Right ventricle myocardium superior (tissue), 1 donor: ENCODE results near the gene EVA1A. TPM values are rescaled to one million over a fixed set of nuclear protein-coding genes. Genes with fewer than 3 reads are reported as not detected.

Source experiments
- ATAC-seq: fragments of 200-7000 bp; cut with Tn5 transposase; one replicate; pipeline ENCODE4 v1.9.1; 2020; ENCODE audit warnings: mild to moderate bottlenecking; ENCODE audit not compliant: poor library complexity
- DNase-seq: peaks from one replicate; pipeline ENCODE4 v3.0.0-alpha.2; 2020
- intact Hi-C: fragments of 100-400 bp; cut with DNase I; formaldehyde crosslinking; loops from one replicate; pipeline ENCODE4 v1.11.2; 2022
- total RNA-seq: library from RNA; stranded (reverse); fragmentation: NEBNext Ultra II Directional; extraction: Animal tissue kit (Norgen Biotek cat#: 25700); gene quantifications from one replicate; pipeline ENCODE4 v1.2.1, GENCODE V29; 2021
- donor health status: DM: no; HTN: yes; CAD: no; lungs with severe emphysema.

EVA1A gene
- total RNA-seq, 1 donor from 2014 or later: 0.97 TPM

DNA sequence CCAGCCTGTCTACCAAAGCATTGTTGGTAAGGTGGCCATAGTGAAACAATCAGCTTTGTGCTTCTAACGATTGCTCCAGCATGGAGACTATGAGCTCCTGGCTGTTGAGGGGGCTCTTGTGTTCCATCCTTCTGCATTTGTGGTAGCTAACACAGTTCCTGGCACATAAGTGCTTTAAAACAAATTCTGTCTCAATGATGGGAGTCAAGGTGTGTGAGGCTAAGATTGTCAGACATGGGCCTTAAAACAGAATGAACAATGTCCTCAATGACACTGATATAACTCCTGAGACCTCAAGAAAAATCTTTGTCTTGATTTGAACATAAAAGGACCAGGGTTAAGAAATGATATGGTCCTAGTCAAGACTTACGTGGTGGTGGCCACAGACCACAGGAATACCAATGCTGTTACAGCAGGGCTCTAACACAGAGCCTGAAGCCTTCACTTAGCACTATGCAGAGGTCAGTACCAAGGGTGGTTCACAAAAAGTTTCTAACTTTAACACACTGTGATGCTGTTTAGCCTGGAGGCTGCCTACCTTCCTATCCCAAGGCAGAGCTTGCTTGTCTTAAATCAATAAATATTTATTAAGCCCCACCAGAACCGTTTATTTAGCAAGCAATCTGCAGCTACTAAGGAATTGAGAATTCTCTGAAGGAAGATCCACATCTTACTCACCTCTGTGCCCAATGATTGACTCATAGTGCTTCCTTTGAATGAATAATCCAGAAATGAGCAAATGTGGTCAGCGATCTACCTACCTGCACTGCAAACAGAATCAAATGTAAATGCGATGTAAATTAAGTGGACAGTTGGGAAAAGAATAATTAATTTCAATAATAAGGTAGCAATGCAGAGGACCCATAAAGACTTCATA lies 35.1 kb downstream of the EVA1A start:
- no peak for ATAC-seq
- intact Hi-C loops: no loop called here

DNA sequence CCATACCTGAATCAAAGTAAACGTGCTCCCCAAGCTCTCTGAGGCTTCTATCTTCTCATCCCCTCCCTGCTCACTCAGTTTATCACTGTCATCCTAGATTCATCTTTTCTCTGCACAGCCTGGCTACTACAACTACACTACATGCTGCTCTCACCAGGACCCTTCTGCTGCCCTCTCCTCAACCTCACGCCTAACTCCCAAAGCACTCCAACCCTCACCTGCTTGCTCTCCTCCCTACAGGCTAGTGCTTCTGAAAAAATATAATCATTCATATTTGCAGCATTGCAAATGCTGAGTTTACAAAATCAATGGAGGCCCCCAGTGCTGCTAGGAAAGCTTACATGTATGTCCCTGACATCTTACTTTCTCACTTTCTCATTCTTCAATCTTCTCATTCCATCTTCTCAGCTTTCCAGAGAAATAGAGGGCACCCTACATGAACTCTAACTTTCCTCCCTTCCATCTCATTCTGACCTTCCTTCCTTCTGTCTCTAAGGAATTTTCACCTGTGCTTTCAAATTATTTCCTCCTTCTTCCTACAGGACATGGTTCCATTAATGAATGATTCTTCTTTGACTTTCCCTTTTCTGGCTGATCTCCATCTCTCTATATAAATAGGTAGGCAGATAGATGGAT lies 36.3 kb downstream of the EVA1A start:
- DNase-seq (no peak), ATAC-seq (no peak)
- intact Hi-C loops: no loop called here

More for the DNA sequence above, 35.1 kb downstream of the EVA1A start:
- DNase-seq: no peak

DNA sequence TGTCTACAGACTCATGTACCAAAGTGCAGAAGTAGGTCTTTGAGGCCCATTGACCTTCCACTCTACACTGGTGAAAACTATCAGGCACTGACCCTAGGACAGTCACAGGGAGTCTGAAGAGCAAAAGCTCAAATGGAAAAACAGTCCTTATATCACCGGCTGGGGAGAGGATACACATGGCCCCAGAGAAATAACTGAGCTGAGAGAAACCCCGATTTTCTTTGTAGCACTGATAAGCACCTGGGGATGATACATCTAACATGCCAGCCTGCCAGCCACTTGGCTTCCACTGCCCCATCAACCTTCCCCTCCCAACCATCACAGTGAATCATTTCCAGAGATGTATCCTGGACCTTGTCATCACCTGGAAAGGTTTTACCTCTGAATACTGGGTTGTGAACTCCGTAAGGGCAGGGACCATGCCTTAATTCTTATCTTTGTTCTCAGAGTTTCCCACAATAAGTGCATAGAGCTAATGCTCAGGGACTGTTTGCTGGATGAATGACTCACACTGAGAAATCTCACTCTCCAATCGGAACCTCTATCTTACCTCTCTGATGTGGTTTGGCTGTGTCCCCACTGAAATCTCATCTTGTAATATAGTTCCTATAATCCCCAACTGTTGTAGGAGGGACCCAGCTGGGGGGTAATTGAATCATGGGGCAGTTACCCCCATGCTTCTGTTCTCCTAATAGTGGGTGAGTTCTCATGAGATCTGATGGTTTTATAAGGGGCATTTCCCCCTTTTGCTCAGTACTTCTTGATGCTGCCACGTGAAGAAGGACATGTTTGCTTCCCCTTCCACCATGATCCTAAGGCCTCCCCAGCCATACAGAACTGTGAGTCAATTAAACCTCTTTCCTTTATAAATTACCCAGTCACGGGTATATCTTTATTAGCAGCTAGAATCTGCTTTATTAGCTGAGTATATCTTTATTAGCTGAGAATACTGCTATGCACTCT lies 37.1 kb downstream of the EVA1A start:
- intact Hi-C loops: no loop called here
- DNase-seq: no peak
- no peak for ATAC-seq

DNA sequence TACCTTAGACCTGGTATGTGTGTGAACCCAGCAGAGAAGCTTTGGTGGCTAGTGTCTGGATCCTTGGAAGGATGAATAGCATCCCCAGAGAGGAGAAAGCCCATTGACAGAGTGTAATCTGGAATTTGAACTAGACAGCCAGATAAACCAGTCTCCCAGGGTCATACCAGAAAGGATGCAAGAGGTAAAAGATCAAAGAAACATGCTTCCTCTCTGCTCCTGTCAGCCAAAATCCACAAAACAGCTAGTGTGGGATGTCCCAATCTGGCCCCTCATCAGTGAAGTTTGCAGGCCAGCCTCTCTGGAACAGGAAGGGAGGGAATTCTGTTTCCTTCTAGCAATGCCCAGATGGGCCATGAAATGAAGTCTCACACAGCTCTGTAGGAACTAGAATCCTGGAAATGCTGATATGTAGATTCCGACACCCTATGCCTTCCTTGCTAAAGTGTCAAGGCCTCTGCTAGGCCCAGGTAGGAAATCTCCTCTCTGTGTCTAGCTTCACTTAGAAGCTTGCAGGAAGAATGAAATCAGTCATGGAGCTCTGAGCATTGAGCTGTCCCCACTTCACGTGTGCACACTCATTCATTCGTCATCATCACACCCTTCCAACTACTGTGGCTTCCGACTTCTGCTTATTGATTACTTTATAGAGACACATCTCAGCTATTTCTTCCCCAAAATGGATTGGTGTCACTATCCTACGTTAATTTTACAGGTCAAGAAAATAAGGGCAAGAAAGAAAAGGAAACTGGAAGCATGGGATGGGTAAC lies 38.0 kb downstream of the EVA1A start:
- no peak for ATAC-seq
- intact Hi-C loops: no loop called here
- DNase-seq: no peak

DNA sequence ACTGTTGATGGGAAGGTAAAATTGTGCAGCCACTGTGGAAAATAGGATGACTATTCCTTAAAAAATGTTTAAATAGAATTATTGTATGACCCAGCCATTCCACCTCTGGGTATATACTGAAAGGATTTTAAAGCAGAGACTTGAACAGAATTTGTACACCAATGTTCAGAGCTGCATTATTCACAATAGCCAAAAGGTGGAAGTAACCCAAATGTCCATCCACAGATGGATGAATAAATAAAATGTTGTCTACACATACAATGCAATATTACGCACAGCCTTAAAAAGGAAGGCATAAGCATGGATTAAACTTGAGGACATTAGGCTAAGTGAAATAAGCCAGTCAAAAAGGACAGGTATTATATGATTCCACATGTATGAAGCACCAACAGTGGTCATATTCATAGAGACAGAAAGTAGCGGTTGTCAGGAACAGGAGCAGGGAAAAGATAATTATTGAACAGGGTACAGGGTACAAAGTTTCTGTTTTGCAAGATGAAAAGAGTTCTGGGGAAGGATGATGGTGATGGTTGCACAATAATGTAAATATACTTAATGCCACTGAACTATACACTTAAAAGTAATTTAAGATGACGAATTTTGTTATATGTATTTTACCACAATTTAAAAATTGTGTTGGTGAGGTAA lies 39.4 kb downstream of the EVA1A start:
- ATAC-seq: no peak
- intact Hi-C loops: no loop called here
- no peak for DNase-seq

DNA sequence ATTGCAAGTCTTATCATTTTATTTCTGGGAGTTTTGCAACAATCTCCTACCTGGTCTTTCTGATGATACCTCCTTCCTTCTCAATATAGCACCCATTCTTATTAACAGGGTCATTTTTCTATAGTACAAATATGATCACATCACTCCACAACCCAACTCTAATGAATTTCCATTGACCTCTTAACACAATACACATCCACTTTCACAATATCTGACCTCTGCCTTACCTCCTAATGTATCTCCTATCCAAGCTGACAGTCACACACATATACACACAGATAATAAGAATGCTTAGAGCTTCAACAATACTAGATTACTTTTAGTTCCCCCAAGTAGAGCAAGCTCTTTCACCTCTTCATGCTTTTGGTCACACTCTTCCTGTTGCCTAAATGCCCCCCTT lies 40.9 kb downstream of the EVA1A start:
- DNase-seq: no peak
- no peak for ATAC-seq
- intact Hi-C loops: no loop called here

DNA sequence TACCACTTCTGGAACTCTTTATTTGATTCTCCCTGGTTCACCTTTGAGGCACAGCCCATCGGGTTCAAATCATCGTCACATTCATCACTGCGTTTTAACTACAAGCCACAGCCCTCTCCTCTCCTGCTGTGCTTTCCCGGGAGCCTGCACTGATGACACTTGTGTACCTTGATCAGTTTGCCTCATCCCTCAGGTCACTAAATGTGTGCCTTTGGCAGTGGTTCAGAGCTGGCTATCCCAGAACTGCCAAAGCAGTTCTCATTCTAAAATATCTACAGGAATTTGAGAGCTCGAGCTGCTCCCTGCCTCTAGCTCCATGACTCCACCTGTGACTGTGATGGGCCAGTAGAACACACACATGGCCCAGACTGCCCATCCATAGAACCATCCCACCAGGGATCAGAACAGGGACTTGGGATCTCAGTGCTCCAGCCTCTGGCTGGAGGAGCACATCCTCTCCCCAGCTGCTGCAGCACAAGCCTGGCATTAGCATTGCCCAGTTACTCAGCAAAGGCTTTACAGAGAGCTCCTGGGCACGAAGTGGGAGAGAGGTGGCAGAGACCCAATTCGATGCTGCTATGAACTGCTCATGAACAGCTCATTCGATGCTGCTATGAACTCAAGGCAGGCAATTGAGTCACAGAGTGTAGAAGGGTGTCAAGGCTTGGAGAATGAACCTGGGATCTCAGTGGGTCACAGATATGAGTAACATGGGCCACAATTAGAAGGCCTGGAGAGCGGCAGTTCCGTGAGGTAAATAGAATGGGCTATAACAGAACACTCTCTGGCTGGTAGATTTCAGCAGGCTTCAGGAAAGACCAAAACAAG lies 41.9 kb downstream of the EVA1A start:
- intact Hi-C loops: no loop called here
- no peak for DNase-seq
- no peak for ATAC-seq

DNA sequence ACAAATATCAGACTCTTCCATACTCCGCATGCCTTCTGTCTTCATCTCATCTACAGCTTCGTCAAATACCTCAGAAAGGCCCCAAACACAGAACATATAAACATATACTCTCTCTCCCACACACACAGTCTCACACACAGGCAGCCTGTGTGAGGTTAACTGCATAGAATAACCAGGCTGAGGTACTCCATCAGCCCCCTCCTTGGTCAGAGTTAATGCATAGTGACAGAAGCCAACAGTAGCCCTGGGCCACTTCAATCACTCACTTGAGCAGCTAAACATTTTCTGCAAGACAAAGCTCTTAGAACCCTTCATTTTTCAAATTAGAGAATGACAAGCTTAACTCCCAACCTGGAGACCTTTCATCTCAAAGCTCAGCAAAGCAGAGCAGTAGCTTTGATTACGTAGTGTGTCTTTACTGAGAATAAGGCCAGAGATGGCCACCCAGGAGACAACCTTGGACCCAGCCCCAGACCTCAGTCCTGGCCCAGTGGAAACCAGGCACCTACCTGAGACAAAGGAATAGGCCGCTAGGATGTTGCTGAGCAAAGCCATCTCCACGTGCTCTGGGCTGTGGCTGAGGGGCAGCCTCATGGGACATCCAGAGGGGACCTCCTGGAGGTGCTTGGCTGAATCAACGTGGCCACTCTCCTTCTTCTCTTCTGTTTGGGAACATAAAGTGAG lies 43.0 kb downstream of the EVA1A start:
- intact Hi-C loops: no loop called here
- DNase-seq (no peak), ATAC-seq (no peak)

DNA sequence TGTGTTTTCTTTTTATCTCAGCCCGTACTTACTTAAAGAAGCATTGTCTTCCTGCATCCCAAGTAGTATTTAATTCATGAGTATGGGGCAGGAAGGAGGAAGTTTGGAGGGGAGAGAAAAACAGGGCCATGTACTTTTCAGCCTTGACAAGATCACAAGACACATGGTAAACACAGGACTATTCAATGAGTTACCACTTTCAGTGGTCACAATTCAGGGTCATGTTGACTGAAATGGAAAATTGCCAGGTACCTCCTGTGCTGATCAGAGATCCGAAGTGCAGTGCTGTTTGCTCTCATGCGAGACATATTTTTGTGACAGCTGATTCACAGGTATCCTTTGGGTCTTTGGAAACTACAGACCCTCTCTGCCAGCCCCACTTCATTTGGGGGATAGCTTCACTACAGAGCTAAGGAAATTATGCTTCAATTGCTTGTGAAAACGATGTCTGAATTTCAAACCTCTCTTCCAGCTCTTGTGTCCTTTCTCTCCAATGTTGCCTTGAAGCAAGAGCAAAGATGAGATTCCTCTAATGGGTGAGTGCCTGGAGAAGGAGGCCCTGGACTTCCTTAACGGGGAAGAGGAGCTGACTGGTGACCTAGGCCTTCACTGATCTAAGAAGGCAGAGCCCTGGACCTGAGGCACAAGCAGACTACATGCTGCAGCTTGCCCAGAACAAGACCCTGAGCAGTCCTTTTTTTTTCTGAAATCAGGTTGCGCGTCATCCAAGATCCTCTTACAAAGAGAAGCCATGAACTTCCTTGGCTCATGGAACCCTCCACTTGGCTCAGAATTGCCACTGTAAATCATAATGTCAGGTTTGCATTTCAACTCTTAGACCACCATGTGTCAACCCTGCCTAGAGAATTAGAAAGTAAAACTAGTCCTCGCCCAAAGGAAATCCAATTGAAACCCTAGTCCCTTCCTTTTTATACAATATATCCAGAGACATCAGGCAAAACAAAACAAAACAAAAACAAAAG lies 44.1 kb downstream of the EVA1A start:
- no peak for ATAC-seq
- no peak for DNase-seq
- intact Hi-C loops: no loop called here

DNA sequence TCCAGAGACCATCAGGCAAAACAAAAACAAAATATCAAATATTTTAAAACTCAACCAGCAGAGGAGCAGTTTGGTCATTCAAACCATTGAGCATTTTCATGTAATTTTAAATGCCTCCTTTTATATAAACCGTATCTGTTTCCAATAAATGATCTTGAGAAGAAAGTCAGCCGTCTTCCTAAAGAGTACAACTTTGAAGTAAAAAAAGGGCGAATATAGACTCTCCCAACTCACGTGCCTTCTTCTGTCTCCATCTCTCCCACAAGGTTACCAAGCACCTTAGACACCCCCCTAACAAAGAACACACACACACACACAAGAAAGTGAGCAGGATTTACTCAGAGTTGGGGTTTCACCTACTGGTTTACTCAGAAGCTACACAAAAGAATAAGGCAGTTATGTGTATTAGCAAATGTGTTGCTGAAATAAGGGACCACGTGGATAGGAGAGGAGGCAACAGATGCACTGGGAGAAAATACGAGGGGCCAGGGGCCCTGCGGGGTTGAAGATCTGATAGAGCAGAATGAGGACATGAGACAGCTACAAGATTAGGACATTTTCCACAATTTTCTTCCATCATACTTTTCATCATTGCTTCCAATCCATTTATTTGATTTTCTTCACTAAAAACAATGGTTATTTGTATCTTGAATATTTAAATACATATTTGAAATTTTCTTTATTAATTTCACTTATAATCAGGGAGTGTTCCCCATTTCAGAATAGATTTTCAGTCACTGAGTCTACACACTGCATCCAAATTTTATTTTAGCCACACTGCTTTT lies 45.0 kb downstream of the EVA1A start:
- ATAC-seq: no peak
- intact Hi-C loops: no loop called here

DNA sequence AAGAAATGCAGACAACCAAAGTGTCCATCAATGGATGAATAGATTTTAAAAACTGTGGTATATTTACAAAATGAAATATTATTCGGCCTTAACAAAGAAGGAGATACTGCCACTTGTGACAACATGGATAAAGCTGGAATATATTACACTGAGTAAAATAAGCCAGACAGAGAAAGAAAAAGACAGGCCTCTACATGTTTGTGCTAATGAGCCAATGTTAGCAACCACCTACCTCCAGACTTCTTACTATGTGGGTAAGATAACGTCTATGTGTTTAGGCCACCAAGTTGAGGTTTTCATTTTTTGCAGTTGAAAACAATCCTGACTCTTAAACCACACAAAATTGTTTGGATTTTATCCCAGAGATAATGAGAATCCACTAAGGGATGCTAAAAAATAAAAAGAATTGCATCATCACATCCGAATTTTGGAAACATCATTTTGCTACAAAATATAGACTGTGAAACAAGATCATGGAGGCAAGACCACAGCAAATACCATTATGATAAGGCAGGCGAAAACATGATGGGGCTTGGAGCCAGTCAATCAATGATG lies 47.0 kb downstream of the EVA1A start:
- intact Hi-C loops: no loop called here
- ATAC-seq (no peak), DNase-seq (no peak)

More for the DNA sequence above, 45.0 kb downstream of the EVA1A start:
- DNase-seq: no peak

DNA sequence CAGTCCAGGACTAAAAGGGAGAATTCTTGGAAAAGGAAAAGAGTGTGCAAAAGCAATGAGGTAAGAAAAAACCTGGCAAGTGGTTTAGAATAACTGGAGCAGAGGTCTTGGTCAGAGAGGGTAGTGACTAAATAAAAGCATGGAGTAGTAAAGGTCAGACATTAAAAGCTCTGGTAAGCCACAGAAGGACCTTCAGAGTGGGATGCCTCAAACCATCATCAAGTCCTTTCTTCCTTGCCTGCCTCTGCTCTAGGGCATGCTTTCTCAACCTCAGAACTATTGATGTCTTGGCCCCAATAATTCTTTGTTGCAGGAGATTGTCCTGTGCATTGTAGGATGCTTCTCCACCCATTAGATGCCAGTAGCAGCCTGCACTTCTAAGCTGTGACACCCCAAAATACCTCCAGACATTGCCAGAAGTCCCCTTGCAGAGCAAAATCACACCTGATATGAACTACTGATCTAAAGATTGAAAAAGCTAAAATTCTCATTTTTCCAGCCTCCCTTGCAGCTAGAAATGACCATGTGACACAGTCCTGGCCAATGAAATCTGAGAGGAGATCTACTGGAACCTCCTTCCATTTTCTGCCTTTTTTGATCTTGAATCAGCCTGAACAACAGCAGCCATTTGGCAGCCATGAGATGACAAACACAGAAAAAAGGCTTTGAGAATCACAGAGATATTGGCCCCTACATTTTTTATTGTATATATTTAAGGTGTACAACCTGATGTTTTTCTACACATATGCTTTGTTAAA lies 48.1 kb downstream of the EVA1A start:
- no peak for ATAC-seq

DNA sequence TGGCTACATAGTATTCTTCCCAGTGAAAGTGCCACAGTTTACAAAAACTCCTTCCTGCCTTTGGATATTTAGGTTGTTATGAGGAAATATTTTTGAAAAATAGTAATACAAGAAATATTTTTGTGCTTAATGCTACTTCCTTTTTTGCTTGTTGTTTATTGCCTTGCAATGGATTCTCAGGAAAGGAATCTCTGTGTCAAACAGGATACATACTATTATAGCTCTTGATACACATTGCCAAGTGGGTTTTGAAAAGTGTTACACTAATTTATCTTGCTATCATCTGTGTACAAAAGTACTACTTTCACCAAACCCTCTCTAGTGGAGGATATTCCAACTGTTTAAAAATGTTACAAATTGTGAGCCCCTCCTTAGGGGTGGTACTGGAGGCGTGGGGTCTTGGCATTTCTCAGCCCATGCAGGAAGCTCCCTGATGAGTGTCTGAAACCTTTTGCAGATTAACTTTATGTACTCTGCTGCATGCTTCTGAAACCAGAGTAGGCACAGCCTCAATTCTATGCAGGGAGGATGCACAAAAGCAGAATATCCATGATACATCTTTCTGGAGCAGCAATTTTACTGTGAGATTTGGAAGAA lies 54.5 kb downstream of the EVA1A start:
- intact Hi-C loops: no loop called here
- no peak for ATAC-seq
- no peak for DNase-seq

More for the DNA sequence above, 48.1 kb downstream of the EVA1A start:
- intact Hi-C loops: no loop called here
- no peak for DNase-seq
